ENCODE measurements around the gene CDC42EP1. TPM values are rescaled to one million over a fixed set of nuclear protein-coding genes. Genes with fewer than 3 reads are reported as not detected.
"Not testable (repeated sequence)": the region's sequence is repeated elsewhere in the genome, so short reads cannot be mapped to it uniquely, and the experiment has no call there.

CDC42EP1 gene
- total RNA-seq, 2 donors from 2014 or later: 66.1 to 97.0 TPM

DNA sequence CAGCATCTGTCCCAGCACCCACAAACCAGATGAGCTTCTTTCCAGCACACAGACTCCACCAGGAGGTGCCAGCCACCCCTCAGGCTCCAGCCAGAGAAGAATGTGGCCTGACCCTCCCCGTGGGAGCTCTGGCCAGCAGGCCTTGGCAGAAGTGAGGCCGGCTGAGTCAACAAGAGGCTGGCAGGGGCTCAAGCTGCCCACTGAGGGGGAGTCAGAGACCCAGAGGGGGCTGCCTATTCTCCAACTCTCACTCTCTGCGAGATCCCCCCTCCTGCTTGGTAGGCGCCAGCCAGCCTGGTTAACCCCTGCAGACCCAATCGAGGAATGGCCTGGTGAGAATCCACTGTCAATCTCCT lies 10.6 kb upstream of the CDC42EP1 start:
- TF ChIP-seq CTCF (IDR thresholded peaks at IDR 0.05): no peak
- no peaks in the 10 kb centered on the region for H3K9me3 ChIP-seq
- no peak for DNase-seq
- H3K27me3 ChIP-seq: no peaks in the 10 kb centered on the region
- no peak overlapping the region for H3K4me3 ChIP-seq
- H3K36me3 ChIP-seq: no peaks in the 10 kb centered on the region
- intact Hi-C loops (cut with DNase I): no loop called here
- H3K27ac ChIP-seq: no peak overlapping the region
- H3K4me1 ChIP-seq: peaks cover 13% of the 10 kb centered on the region
- H3K9ac ChIP-seq (ENCODE audit: low read depth in 2 of 2, low read length in 2 of 2): peak overlapping the region in 1 of 2 donors; percentile 12

DNA sequence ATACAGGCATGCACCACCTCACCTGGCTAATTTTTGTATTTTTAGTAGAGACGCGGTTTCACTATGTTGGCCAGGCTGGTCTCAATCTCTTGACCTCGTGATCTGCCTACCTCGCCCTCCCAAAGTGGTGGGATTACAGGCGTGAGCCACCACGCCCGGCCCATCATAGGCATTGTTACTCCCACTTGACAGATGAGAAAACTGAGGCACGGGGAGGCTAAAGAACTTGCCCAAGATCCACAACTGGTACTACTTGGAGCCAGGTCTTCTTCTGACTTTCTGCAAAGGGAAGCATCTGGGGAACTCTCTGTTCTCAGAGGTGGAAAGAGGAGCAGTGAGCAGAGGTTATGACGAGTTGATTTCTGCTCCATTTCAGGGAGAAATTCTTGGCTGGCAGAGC lies 9.4 kb upstream of the CDC42EP1 start:
- H3K9ac ChIP-seq (ENCODE audit: low read depth in 2 of 2, low read length in 2 of 2); H3K27me3 ChIP-seq; H3K36me3 ChIP-seq; H3K9me3 ChIP-seq; H3K4me1 ChIP-seq; intact Hi-C loops (cut with DNase I); H3K27ac ChIP-seq; DNase-seq; H3K4me3 ChIP-seq: not testable (repeated sequence)

DNA sequence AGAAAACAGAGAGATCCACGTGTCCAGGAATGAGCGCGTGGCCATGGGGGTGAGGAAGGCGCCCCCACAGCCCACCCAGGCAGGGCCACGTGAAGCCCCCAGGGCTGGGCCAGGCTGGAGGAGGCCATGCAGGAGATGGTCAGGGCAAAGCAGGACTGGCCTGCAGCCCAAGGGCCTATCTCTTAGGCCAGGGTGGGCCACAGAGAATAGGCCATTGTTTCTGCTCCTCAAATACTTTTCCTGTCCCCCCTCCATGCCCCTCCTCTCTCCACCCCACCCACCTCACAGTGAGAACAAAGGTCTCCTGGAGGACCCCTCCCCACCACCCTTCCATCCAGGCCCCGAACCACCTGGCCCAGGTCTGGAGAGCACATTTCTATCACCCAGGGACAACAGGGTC lies 8.3 kb upstream of the CDC42EP1 start:
- Histone ChIP-seq H3K4me1 (peaks cover 3% of the 10 kb centered on the region), H3K4me3 (no peak overlapping the region), H3K36me3 (no peaks in the 10 kb centered on the region), H3K9ac (ENCODE audit: low read depth in 2 of 2, low read length in 2 of 2) (no peak overlapping the region), H3K9me3 (no peaks in the 10 kb centered on the region), H3K27me3 (no peaks in the 10 kb centered on the region), H3K27ac (peak overlapping the region; percentile 32)
- no peak for DNase-seq
- no peak for TF ChIP-seq CTCF (IDR thresholded peaks at IDR 0.05)
- intact Hi-C loops (cut with DNase I): no loop called here

GRCh38 chr22:37552524-37553163 lies 7.6 kb upstream of the CDC42EP1 start:
- no peaks in the 10 kb centered on the region for H3K9me3 ChIP-seq
- no peaks in the 10 kb centered on the region for H3K27me3 ChIP-seq
- no peak for TF ChIP-seq CTCF (IDR thresholded peaks at IDR 0.05)
- peak overlapping the region; percentile 32 for H3K27ac ChIP-seq
- intact Hi-C loops (cut with DNase I): no loop called here
- H3K4me3 ChIP-seq: no peak overlapping the region
- no peaks in the 10 kb centered on the region for H3K36me3 ChIP-seq
- no peaks in the 10 kb centered on the region for H3K4me1 ChIP-seq
- peak overlapping the region in 1 of 2 donors; percentile 18 for H3K9ac ChIP-seq (ENCODE audit: low read depth in 2 of 2, low read length in 2 of 2)
- DNase-seq: peak; percentile 64

DNA sequence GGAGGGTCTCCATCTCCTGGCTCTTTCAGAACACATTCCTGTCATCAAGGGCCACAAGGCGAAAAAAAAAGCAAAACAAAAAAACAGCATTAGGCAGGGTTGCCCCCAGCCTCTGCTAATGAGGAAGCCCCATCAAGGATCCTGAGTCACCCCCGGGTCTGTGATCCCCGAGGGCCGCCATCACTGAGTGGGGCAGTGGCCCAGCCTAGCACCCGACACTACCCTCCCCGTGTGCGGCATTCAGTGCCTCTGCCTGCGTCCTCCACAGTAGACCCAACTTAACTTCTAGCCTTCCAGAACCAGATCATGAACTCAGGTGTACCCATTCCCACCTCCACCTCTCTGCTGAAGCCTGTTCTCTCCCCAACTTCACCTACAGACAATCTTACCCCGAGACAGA lies 6.6 kb upstream of the CDC42EP1 start:
- Histone ChIP-seq H3K36me3 (no peaks in the 10 kb centered on the region), H3K27me3 (no peaks in the 10 kb centered on the region), H3K9ac (ENCODE audit: low read depth in 2 of 2, low read length in 2 of 2) (no peak overlapping the region), H3K4me3 (no peak overlapping the region), H3K27ac (no peak overlapping the region), H3K4me1 (no peaks in the 10 kb centered on the region), H3K9me3 (no peaks in the 10 kb centered on the region)
- TF ChIP-seq CTCF (IDR thresholded peaks at IDR 0.05): no peak
- intact Hi-C loops (cut with DNase I): no loop called here
- DNase-seq: no peak

DNA sequence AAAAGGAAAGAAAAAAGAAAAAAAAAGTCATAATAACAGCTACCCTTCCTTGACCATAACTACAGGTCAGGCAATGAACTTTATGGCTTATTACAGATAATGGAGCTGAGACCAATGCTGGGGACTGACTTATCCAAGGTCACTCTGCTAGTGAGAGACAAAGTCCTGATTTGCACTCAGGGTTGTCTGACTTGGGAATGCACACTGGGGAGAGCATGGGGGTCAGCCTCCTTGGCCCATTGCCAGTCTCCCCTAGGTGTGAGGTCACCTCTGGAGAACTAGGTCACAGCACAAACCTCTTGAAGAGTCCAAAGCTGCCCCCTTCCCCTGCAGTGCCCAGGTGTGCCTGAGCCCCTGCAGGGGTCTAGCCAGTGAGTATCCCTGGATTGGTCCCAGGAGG lies 5.3 kb upstream of the CDC42EP1 start:
- DNase-seq: no peak
- Histone ChIP-seq H3K27me3 (no peaks in the 10 kb centered on the region), H3K4me1 (no peaks in the 10 kb centered on the region), H3K4me3 (no peak overlapping the region), H3K27ac (no peak overlapping the region), H3K9ac (ENCODE audit: low read depth in 2 of 2, low read length in 2 of 2) (no peak overlapping the region), H3K36me3 (no peaks in the 10 kb centered on the region), H3K9me3 (no peaks in the 10 kb centered on the region)
- TF ChIP-seq CTCF (IDR thresholded peaks at IDR 0.05): no peak
- intact Hi-C loops (cut with DNase I): no loop called here
